Endothelial cell (in vitro differentiated cells): ENCODE data around the gene VRK3. TPM values are rescaled to one million over a fixed set of nuclear protein-coding genes. Genes with fewer than 3 reads are reported as not detected.

Experiments used
- DNase-seq: peaks from one replicate; pipeline ENCODE4 v3.0.0; 2021; ENCODE audit warnings: low spot score
- H3K27ac Mint-ChIP-seq: one replicate; pipeline ENCODE4 v1.8.0; 2021; ENCODE audit warnings: mixed read lengths, inconsistent platforms; ENCODE audit not compliant: unreplicated experiment
- H3K27me3 Mint-ChIP-seq: one replicate; pipeline ENCODE4 v1.8.0; 2021; ENCODE audit warnings: mild to moderate bottlenecking, moderate library complexity, mixed read lengths, inconsistent platforms; ENCODE audit not compliant: unreplicated experiment
- H3K36me3 Mint-ChIP-seq: one replicate; pipeline ENCODE4 v1.8.0; 2021; ENCODE audit warnings: mild to moderate bottlenecking, low read depth, mixed read lengths, inconsistent platforms; ENCODE audit not compliant: unreplicated experiment
- H3K4me1 Mint-ChIP-seq: one replicate; pipeline ENCODE4 v1.8.0; 2021; ENCODE audit warnings: mild to moderate bottlenecking, mixed read lengths, inconsistent platforms; ENCODE audit not compliant: unreplicated experiment
- H3K4me3 Mint-ChIP-seq: one replicate; pipeline ENCODE4 v1.8.0; 2021; ENCODE audit warnings: mild to moderate bottlenecking, mixed read lengths, inconsistent platforms; ENCODE audit not compliant: unreplicated experiment
- H3K9me3 Mint-ChIP-seq: one replicate; pipeline ENCODE4 v1.8.0; 2021; ENCODE audit warnings: mixed read lengths, inconsistent platforms; ENCODE audit not compliant: unreplicated experiment
- total RNA-seq: library from RNA; stranded (reverse); fragmentation: NEBNext Ultra II Directional; extraction: Animal tissue kit (Norgen Biotek cat#: 25700); gene quantifications from one replicate; pipeline ENCODE4 v1.2.1, GENCODE V29; 2021; ENCODE audit not compliant: unreplicated experiment
- TF ChIP-seq, protein P1 (sequence below): fragments of 200-600 bp; sonication (generic); IDR thresholded peaks from one replicate; pipeline ENCODE4 v1.5.0; 2021; ENCODE audit warnings: antibody characterized with exemption; ENCODE audit not compliant: unreplicated experiment

VRK3 gene
- total RNA-seq, 1 donor from 2014 or later, result 51.2 TPM

DNA sequence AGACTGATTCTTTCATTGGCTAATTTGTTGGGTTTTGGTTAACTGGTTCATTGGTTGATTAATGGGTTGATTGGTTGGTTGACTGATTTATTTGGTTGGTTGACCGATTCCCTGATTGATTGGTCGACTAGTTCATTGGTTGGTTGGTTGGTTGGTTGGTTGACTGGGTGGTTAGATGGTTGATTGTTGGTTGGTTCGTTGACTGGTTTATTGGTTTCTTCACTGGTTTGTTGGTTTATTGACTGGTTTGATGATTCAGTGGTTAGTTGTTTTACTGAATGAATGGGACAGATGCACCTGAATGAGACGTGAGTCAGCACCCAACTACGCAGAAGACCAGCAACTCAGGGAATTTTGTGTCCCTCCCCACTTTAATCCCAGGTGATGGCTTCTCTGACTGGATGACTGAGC, 93.1 kb downstream of the VRK3 start:
- H3K27ac Mint-ChIP-seq, result no peak overlapping the region
- no peak overlapping the region for H3K4me3 Mint-ChIP-seq
- H3K27me3 Mint-ChIP-seq, result peaks cover 25% of the 10 kb centered on the region
- peaks cover 13% of the 10 kb centered on the region for H3K4me1 Mint-ChIP-seq
- H3K36me3 Mint-ChIP-seq, result peaks cover 26% of the 10 kb centered on the region
- no peak for DNase-seq
- H3K9me3 Mint-ChIP-seq, result no peaks in the 10 kb centered on the region
- TF ChIP-seq, protein P1, sequence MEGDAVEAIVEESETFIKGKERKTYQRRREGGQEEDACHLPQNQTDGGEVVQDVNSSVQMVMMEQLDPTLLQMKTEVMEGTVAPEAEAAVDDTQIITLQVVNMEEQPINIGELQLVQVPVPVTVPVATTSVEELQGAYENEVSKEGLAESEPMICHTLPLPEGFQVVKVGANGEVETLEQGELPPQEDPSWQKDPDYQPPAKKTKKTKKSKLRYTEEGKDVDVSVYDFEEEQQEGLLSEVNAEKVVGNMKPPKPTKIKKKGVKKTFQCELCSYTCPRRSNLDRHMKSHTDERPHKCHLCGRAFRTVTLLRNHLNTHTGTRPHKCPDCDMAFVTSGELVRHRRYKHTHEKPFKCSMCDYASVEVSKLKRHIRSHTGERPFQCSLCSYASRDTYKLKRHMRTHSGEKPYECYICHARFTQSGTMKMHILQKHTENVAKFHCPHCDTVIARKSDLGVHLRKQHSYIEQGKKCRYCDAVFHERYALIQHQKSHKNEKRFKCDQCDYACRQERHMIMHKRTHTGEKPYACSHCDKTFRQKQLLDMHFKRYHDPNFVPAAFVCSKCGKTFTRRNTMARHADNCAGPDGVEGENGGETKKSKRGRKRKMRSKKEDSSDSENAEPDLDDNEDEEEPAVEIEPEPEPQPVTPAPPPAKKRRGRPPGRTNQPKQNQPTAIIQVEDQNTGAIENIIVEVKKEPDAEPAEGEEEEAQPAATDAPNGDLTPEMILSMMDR, result no peak

DNA sequence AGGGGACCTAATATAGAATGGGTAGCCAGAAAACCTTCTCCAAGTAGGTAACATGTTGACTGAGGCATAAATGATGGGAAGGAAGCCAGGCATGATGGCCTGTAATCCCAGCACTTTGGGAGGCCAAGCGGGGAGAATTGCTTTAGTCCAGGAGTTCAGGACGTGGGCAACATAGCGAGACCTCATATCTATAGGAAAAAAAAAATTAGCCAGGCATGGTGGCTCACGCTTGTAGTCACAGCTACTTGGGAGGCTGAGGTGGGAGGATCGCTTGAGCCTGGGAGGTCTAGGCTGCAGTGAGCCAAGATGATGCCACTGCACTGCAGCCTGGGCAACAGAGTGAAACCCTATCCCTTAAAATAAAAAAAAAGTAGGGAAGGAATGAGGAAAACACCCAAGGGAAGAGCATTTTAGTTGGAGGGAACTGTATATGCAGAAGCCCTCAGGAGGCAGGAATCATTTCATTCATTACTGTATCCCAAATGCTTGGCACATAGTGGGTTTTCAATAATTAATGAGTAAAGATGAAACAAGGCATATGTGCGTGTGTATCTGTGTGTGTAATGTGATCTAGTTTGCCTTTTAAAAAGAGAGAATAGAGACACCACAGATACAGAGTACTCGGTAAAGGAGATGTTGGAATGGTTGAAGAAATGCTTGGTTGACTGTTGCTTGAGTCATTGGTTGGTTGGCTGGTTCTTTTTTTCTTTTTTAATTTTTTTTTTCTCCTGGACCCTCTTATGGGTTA, 93.7 kb downstream of the VRK3 start:
- TF ChIP-seq, protein P1, result no peak
- DNase-seq, result no peak
- H3K36me3 Mint-ChIP-seq, result peaks cover 28% of the 10 kb centered on the region
- no peak overlapping the region for H3K4me3 Mint-ChIP-seq
- peaks cover 26% of the 10 kb centered on the region for H3K27me3 Mint-ChIP-seq
- H3K4me1 Mint-ChIP-seq, result peaks cover 13% of the 10 kb centered on the region
- no peaks in the 10 kb centered on the region for H3K9me3 Mint-ChIP-seq
- H3K27ac Mint-ChIP-seq, result no peak overlapping the region

DNA sequence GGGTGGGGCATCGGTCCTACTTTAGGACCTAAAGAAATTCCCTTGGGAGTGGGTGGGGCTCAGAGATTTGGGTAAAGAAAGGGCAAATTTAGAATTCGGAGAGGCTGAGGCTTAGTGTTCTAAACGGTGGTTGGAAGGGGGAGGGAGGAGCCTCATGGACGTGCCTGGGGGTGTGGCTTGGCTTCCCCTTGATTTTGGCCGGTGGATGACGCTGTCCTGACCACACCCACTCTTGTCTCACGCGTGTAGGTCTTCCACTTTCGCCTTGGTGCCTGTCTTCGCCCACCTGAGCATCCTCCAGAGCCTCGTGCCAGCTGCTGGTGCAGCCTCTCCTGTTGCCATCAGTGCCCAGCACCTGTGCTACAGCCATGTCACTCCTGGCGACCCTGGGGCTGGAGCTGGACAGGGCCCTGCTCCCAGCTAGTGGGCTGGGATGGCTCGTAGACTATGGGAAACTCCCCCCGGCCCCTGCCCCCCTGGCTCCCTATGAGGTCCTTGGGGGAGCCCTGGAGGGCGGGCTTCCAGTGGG, 94.6 kb downstream of the VRK3 start:
- Mint-ChIP-seq H3K36me3 (peaks cover 30% of the 10 kb centered on the region), H3K9me3 (no peaks in the 10 kb centered on the region), H3K4me1 (peaks cover 13% of the 10 kb centered on the region), H3K27ac (peak overlapping the region; percentile 93), H3K27me3 (peaks cover 27% of the 10 kb centered on the region), H3K4me3 (peak overlapping the region; percentile 99)
- DNase-seq, result peak; percentile 9
- TF ChIP-seq, protein P1, result no peak

DNA sequence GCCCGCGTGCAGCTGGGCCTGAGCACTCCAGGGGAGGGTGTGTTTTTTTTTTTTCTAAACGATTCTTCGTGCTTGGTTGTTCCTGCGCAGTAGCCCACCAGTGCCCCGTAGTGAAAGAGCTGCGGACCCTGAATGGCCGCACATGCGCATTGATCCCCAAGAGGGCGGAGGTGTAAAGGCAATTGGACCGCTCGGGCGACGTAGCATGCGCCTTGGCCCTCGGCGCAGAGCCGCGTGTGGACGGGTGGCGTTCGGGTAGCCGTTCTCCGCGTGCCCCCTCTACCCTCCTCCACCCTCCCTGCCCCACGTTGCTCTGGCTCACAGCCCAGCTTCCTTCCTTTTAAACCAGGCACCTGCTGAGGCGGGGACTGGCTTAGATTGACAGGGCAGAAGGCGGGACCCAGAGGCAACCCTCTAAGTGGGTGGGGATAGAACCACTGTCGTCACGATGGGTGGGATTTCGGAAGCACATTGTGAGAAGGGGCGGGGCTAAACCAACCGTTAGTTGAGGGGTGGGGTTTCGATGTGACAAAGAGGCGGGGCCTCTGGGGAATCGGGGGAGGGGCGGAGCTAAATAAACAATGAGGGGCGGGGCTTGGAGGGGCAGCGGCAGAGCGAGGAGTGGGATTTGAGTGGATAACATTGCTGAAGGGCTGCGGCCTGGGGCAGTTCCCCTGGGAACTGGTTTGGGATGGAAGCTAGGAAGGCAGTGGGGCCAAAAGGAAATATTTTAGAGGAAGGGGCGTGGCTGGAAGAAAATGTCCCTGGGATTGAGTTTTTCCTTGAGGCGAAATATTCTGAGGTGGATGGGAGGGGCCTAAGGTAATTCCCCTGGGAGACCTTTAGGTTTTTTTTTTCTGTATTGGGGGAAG, 95.3 kb downstream of the VRK3 start:
- Mint-ChIP-seq H3K27ac (peak overlapping the region; percentile 93), H3K4me1 (peaks cover 13% of the 10 kb centered on the region), H3K36me3 (peaks cover 34% of the 10 kb centered on the region), H3K27me3 (peaks cover 29% of the 10 kb centered on the region), H3K4me3 (peak overlapping the region; percentile 99), H3K9me3 (no peaks in the 10 kb centered on the region)
- TF ChIP-seq, protein P1, result no peak
- DNase-seq, result peak; percentile 91
